NCI-H526 (cell line): ENCODE results near the gene TMEM164.
"Not testable (repeated sequence)": the region's sequence is repeated elsewhere in the genome, so short reads cannot be mapped to it uniquely, and the experiment has no call there.

Source experiments
- DNase-seq, 2 experiments: peaks; one replicate each; lab custom pipeline; 2025; lab: John Stamatoyannopoulos, UW

TMEM164 gene

GRCh38 chrX:110132450-110133114 lies 129.7 kb downstream of the TMEM164 start:
- DNase-seq, result no peak

- DNase-seq, result no peak
These were observed 130.9 kb downstream of the TMEM164 start for GRCh38 chrX:110133735-110134370.

DNA sequence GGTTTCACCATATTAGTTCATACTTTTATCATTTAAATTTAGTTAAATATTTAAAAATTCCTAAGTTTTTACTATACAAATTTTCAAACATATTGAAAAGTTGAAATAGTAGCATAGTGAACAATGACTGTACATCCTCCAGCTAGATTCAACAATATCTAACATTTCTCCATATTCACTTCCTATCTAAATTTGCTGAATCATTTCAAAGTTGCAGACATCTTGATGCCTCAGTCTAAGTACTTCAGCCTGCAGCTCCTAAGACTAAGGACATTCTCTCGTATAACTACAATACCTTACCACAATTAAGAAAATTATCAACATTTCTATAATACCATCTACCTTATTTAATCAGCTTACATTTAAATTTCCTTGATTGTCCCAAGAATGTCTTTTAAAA lies 132.7 kb downstream of the TMEM164 start:
- DNase-seq, result no peak

- no peak for DNase-seq
These were observed 133.2 kb downstream of the TMEM164 start for GRCh38 chrX:110136136-110136535.

DNA sequence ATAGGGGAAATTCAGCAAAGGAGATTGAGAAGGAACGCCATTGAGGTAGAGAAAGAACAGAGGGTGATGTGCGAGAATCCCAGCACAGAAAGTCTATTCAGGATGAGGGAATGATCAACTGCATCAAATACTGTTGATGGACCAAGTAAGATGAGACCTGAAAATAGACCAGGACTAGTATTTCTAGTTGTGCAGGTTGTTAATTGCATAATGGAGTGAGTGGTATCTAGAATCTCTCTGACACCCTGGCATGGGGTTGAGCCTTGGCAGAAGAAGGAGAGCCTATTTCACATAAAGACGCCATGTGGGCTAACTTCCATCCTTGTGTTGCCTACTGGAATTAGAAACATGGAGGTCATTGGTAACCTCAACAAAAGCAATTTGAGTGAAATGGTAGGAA lies 135.6 kb downstream of the TMEM164 start:
- DNase-seq, result no peak

- DNase-seq, result no peak
These were observed 136.3 kb downstream of the TMEM164 start for GRCh38 chrX:110139172-110139571.

DNA sequence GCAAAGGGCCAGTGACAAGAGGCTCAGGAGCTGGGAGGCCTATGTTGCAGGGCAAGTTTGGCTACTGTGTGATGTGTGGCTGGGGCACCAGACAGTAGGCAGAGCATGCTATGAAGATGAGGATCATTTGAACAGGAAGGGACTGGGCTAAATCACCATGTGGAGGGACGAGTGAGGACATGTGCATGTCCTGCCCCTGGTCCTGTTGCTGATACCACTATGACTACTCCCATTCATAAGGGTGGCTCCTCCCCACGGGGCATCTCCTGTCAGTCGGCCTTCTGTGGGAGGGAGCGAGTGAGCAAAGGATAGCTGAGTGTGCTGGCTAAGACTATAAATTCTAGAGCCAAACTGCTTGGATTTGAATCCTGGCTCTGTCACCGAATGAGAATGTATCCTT lies 139.2 kb downstream of the TMEM164 start:
- DNase-seq, result no peak

DNA sequence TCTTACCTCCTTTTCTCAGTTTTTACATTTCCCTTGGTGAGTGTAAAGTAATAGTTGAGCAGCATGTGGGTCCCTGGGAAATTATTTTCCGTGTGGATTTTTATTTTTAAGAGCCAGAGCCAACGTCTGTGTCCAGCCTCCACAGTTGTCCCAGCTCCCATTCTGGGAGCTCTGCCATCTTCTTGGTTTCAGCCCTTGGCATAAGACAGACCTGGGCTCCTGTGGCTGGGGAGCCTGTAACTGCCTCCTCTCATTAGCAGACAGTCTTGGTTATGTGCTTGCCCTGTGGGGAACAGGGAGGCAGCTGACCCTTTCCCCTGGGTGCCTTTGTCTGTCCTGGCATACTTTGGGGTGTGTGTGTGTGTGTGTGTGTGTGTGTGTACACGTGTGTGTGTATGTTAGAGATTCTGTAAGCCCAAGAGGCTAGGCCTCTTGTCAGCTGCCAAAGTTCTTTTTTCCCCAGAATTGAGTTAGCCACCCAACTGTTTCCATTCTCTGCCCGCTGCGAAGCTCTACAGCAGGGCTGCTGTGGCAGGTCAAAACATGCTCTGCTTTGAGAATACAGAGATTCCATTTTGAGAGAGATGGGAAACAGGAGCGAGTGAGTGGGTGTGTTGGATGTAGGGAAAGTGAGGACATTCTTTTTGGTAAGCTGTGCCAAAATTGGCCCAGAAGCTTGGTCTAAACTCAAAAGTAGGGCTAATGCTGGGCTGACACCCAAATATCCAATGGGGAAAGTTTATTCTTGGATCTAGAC lies 140.7 kb downstream of the TMEM164 start:
- no peak for DNase-seq

GRCh38 chrX:110145311-110145710 lies 142.4 kb downstream of the TMEM164 start:
- DNase-seq, result no peak

- DNase-seq, result peak in 1 of 2 experiments; percentile 32
These were observed 142.9 kb downstream of the TMEM164 start for GRCh38 chrX:110145854-110146253.

DNA sequence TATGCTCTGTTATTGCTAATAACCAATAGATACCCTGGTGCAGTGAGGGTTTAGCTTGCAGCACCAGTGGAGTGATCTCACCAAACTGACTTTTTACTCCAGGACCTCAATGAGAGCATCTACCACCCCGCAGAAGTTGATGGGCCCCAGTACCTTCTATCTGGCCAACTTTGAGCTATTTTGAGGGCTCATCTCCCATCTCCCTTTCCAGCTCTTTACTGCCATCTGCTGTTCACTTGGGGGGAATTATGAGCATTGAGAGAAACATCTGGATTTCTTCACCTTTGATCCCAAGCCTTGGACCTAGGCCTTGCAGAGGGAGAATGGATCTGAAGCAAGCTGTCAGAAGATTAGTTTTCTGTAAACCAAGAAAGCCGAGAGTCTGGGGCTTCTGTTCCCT lies 143.6 kb downstream of the TMEM164 start:
- DNase-seq, result peak; percentile 1 to 52

DNA sequence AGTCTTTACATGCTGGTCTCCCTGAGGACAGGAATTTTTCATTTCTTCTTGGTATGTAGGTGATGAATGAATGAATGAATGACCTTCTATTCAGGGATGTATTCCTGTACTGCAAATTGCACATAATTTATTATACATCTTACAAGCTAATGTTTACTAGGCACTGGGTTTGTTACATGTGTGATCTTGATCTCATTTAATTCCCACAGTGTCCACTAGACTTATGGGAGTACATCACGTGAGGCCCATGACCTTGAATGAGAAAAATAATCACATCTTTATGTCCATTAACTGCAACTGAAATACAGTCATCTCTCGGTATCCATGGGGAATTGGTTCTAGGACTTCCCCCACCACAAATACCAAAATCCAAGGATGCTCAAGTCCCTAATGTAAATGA lies 150.3 kb downstream of the TMEM164 start:
- no peak for DNase-seq

GRCh38 chrX:110153896-110154295 lies 151.0 kb downstream of the TMEM164 start:
- DNase-seq, result no peak

DNA sequence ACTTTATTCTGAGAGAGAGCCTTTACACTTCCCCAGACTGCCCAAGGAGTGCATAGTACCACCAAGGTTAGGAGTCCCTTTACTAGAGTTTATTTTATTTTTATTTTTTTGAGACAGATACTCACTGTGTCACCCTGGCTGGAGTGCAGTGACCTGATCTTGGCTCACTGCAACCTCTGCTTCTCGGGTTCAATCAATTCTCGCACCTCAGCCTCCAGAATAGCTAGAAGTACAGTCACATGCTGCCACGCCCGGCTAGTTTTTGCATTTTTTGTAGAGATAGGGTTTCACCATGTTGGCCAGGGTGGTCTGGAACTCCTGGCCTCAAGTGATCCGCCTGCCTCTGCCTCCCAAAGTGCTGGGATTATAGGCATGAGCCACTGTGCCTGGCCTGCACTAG lies 151.4 kb downstream of the TMEM164 start:
- DNase-seq, result not testable (repeated sequence)

DNA sequence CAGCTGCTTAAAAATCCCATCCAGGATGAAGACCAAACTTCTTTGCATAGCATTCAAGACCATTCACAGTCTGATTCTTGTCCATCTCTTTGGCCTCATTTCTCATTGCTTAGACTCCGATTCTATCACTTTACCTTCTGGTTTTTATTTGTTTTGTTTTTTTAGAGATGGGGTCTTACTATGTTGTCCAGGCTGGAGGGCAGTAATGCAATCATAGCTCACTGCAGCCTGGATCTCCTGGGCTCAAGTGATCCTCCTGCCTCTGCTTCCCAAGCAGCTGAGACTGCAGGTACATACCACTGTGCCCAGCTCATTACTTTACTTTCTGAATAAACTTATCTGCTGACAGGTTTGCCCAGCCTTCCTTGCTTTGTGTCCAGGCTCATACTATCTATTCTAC lies 152.8 kb downstream of the TMEM164 start:
- no peak for DNase-seq

GRCh38 chrX:110156167-110156754 lies 153.3 kb downstream of the TMEM164 start:
- DNase-seq, result peak in 1 of 2 experiments; percentile 26

GRCh38 chrX:110157444-110157843 lies 154.5 kb downstream of the TMEM164 start:
- DNase-seq, result no peak

DNA sequence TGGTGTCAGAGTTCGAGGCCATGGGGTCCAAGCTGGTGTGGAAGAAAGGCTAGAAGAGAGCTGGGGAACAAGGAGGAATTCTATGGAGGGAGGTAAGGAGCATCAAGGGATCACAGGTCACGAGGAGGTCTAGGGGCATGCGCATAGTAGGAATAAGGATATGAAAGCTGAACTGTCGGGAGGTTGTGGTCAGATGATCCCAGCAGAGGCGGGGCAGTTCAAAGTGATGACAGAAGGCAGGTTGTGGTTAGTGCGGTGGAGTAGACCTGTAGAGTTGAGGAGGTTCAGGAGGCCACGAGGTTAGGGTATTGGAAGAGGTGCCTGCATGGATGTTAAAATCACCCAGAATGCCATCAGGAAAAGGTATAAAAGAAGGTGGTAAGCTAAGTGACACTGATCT lies 156.3 kb downstream of the TMEM164 start:
- no peak for DNase-seq

DNA sequence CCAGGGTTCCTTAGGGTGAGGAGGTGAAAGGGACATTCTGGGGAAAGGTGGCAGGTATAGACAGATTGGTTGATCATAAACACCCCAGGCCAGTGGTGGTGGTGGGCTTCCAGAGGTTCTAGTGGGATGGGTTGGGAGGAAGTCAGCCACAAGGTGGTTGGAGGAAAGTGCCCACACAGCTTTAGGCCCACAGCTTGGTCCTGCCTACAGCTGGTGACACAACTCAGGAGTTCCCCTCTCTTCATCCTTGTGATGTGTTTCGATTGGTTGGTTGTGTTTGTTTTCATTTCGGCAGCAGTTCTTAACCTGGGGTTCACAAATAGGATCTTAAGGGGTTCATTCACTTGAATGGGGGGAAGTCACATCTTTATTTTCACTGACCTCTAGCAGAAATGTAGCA lies 157.0 kb downstream of the TMEM164 start:
- no peak for DNase-seq

DNA sequence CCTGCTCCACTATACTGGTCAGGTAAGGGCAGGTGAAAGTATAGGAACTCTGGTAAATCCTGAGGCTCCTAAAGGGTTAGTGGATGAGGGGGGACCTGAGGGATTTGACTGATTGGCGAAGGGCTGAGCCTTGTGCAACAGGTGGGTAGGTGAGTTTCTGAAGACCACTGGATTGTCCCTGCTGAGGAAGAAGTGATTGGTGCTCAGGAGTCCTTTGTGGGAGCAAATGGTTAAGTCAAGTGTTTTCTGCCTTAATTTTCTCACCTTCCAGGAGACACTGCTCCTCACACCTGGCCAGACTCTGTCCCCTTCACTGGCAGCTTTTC lies 158.4 kb downstream of the TMEM164 start:
- DNase-seq, result no peak

GRCh38 chrX:110162131-110162530 lies 159.2 kb downstream of the TMEM164 start:
- DNase-seq, result no peak

- DNase-seq, result no peak
These were observed 160.0 kb downstream of the TMEM164 start for GRCh38 chrX:110162867-110163266.

GRCh38 chrX:110163488-110163887 lies 160.6 kb downstream of the TMEM164 start:
- no peak for DNase-seq
